NCI-H1417 treated with DMSO at 0.1 percent for 48 hours (cell line): ENCODE results near the gene SPTLC1.
"Not testable (repeated sequence)": the region's sequence is repeated elsewhere in the genome, so short reads cannot be mapped to it uniquely, and the experiment has no call there.

ENCODE experiments used
- DNase-seq: peaks from one replicate; lab custom pipeline; 2025; lab: John Stamatoyannopoulos, UW

The SPTLC1 gene, protein sequence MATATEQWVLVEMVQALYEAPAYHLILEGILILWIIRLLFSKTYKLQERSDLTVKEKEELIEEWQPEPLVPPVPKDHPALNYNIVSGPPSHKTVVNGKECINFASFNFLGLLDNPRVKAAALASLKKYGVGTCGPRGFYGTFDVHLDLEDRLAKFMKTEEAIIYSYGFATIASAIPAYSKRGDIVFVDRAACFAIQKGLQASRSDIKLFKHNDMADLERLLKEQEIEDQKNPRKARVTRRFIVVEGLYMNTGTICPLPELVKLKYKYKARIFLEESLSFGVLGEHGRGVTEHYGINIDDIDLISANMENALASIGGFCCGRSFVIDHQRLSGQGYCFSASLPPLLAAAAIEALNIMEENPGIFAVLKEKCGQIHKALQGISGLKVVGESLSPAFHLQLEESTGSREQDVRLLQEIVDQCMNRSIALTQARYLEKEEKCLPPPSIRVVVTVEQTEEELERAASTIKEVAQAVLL

DNA sequence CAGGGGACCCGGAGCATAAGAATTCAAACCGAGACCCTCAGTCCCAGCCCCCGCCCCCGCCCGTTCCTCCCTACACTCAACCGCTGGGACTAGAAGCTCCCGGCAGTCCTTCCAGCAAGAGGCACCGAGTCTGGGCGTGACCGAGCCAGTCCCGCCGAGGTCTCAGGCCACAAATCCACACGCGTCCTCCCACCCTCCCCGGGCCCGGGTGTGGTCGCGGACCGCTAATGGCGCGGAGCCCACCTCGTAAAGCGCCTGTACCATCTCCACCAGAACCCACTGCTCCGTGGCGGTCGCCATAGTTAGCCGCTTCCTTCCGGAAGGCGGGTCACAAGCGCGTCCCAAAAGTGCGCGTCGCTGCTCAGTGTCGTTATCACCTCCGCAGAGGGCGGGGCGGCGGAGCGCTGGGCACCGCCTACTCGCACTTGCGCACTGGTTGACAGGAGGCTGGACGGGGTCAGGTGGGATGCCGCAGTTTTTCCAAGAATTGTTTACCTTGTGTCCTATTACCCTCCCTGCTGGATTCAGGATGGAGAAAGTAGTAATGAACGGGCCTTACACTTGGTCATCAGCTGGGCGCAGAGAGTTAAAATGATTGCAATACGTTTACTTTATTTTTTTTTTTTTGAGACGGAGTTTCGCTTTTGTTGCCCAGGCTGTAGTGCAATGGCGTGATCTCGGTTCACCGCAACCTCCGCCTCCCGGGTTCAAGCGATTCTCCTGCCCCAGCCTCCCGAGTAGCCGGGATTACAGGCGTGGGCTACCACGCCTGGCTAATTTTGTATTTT lies at the start of gene SPTLC1:
Gene SPTLC1 (minus strand): TSS at position 343 of the 788 bp plus-strand sequence. CDS start 43 bp downstream, at position 300.
- DNase-seq: peak; percentile 75

DNA sequence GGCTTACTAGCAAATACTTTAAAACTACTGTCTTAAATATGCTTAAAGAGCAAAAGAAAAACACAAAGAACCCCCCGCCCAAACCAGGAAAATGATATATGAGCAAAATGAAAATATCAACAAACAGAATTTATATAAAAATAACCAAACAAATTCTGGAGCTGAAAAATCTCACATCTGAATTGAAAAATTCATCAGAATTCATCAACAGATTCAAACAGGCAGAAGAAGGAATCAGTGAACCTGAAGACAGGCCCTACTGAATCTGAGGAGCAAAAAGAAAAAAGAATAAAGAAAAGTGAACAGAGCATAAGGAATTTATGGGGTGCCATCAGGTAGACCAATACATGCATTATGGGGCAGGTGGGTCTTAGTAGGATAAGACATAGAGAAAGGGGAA lies 49.8 kb upstream of the SPTLC1 start:
- no peak for DNase-seq

DNA sequence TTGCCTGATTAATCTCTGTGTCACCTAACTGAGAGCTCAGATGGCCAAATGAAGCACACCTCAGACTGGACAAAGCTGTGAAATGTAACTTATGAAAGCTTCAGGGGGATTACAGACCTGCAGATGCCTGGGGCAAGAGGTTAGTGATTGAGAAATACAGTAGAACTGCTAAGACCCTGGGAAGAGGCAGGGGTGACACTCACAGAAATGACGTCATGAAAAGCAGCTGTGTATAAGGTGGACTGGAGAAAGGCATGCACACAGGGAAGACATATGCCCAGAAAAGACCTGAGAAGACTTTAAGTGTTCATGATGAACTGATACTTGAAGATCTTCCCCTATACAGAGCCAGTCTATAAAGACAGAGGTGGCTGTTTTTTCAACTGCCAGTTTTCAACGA lies 49.3 kb upstream of the SPTLC1 start:
- DNase-seq: no peak

DNA sequence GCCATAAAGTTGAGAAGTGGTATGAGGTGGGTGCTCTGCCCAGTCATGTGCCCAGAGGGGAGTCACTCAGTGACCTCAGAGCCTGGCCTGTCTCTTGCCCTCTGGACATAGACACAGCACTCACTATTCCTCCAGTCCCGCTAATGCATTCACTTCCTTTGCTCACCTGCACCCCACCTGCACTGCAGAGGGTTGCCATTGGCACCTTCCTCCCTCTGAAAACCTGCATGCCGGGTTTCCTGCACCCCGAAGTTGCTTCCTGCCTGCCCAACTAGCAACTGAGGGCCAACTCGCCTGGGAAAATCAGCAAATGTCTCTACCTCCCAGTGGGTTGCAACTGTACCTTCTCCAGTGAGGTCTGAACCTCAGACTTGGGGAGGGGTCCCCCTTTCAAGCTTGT lies 48.1 kb upstream of the SPTLC1 start:
- no peak for DNase-seq

DNA sequence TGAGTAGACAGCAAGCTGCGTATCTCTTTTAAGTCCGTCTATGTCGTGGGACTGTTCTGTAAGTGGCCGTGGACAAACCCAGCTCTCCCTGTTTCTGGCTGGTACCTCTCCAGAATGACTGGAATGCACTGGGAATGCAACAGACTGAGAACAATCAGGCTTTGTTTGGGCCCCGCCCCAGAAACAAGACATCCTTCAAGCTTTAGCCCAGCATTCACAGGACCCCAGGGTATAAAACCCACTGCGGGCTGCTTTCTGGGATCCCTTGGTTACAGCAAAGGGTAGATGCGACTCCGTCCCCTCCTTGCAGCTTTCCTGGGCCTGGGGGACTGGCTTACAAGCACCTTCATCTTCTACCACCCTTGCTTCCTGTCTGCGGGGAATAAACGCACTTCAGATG lies 45.6 kb upstream of the SPTLC1 start:
- DNase-seq: no peak

DNA sequence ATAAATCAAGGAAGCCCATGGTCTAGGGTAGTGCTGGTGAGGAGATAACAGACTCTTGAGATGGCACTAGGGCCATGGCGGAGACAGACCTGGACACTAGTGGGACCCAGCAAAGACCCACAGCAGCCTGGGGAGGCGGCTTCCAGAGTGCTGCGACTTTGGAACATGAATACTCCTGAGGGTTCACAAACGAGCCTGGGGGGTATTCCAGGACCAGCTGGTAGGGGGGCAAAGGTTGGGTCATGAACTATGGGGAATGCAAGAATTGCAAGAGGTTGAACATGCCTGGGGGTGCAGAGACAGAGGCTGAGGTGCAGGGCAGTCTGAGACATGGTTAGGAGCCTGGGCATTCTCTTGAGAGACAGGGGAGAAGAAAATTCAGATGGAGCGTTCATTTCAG lies 43.8 kb upstream of the SPTLC1 start:
- no peak for DNase-seq

DNA sequence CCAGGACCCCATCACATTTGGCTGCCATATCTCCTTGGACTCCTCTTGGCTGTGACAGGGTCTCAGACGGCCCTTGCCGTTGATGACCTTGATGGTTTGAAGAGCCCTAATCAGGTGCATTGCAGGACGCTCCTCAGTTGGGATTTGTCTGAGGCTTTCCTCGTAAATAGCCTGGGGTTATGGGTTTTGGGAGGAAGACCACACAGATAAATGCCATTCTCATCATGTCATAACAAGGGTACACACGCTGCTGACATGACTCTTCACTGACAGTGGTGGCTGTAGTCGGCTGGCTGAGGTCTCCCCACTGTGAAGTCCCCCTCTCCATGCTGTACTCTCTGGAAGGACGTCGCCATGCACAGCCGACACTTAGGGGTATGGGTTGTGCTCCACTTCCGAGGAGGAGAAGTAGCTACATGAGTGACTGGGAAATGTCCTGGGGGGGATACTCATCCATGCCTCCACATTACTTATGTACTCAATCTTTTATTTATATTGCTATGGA lies 42.9 kb upstream of the SPTLC1 start:
- no peak for DNase-seq

DNA sequence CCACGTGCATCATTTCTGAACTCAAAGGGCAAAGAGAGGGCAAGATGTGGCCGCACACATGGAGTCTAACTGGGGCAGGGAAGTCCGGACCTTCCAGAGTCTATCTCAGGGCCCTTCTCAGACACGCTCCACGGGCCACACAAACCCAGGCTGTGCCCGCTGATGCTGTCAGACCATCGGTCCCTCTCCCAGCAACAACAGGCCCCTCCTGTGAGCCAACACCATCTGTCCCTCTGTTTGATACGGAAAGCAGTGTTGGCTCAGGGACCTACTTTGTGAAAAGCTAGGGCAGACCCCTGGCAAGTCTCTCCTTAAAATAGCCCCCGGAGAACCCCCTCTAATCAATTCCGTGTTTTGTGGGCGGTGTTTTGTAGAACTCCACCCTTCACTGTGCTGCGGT lies 40.5 kb upstream of the SPTLC1 start:
- not testable (repeated sequence) for DNase-seq

DNA sequence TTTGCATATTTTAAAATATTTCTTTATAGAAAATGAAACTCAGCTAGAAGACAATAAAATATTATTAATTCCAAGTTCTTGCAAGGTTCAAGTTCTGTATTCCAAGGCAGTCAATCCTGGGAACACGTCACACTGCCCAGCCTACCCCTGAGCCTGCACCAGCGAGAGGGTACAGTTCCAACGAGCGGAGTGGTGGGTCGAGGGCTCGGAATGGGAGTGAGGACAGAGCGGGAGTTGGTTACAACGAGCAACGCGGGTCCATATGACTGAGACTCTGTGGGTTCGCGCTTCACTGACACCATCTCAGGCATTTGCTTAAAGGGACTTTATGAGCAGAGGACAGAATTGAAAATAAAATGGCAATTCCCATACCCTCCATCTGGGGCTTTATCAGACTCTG lies 40.0 kb upstream of the SPTLC1 start:
- no peak for DNase-seq

DNA sequence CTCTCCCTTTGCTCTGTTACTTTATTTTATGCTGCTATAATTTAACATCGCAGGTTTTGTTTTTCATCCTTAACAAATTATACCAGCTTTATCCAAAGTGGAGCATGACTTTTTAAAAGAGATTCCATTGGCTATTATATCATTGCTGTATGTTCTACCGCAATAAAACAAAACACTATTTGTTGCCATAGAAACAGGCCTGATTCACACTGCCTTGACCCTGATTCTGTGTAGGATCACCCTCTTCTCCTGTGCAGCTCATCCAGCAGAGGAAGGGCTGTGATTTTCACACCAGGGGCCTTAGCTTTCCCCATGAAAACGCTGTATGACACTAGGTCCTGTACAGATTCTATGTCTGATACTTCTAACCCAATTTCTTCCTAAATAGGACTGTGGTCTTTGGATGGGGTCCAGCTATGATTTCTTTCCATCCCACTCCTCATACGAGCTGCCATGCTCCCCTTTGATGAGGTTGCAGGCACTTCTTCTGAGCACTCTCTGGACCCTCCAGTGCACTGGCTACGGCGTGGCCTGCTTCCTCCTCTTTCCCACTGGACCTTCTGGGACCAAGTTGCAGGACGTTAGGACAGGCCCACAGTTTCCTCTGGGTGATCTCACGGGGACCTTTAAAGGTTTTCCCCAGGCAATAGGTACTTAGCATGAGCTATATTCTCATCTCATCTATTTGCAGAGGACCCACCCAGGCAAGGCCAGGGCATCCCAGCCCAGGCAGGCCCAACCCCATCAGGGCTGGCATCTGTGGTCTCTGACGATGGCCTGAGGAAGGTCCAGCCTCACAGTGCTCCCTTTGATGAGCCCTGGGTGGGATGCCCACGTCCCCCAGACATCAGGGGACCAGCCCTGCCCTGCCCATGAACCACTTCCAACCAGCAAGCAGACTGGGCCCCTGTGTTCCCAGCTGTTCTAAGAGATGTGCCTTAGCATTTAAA lies 38.5 kb upstream of the SPTLC1 start:
- not testable (repeated sequence) for DNase-seq

DNA sequence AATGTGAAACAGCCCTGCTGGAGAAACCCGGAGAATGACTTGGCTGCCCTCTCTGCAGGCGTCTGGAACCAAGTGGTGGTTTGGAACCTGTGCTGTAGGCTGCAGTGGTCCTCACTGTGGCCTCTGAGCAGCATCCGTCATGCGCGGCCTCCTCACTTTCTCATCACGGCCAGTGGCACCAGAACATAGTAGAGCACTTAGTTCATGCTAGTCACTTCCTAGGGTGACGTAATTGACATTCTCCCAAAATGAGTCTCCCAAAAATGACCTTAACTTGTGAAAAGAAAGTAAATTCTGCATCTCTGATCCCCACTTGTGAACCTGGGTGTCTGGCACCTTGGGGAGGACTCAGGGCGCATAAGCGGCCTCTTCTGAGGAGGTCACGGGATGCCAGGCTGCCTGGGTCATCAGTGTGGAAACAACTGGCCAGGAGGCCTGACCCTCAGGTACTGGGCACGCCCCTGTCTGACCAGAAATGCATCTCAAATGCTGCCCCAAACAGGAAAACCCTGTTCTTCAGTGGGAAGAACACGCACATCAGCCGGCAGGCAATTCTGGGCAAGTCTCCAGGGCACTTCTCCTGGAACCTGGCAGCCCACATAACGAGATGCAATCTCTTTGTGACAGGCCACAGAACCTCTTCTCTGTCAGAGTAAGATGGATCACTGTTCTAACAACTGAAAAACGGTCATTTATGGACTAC lies 36.6 kb upstream of the SPTLC1 start:
- no peak for DNase-seq

DNA sequence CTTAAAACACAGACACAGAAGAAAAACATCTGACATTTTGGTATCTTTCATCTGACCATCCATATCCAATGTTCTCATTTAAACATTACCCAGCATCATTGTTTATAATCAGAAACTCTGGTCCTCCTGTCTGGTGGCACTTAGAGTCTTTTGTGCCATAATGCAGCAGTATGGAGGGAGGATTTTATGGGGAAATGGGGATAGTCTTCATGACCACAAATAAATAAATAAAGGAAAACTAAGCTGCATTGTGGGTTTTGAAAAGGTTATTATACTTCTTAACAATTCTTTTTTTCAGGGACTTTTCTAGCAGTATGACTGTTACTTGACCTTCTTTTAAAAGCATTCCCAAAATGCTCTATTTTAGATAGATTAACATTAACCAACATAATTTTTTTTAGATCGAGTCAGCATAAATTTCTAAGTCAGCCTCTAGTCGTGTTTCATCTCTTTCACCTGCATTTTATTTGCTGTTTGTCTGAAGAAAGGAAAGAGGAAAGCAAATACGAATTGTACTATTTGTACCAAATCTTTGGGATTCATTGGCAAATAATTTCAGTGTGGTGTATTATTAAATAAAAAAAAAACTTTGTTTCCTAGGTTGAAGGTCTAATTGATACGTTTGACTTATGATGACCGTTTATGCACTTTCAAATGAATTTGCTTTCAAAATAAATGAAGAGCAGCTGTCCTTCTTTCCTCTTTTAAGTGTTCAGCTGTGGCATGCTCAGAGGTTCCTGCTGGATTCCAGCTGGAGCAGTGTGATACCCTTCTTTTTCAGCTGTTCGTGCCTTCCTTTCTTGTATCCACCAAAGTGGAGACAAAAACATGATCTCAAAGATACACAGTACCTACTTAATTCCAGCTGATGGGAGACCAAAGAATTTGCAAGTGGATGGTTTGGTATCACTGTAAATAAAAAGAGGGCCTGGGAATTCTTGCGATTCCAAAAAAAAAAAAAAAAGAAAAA lies 35.6 kb upstream of the SPTLC1 start:
- not testable (repeated sequence) for DNase-seq

DNA sequence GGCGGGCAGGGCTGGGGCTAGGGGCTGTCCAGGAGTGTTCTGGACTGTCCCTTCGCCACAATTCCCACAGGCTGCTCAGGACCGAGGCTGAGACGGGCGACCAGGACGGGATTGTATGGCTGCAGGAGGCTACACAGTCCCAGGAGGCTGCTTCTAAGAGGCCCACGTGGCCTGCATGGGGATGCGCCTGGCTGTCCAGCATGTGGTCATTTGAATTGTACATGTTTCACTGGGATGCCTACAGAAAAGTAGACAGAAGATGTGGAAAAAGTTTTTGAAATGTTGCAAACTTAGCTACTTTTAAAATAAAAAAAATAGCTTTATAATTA lies 32.6 kb upstream of the SPTLC1 start:
- no peak for DNase-seq

DNA sequence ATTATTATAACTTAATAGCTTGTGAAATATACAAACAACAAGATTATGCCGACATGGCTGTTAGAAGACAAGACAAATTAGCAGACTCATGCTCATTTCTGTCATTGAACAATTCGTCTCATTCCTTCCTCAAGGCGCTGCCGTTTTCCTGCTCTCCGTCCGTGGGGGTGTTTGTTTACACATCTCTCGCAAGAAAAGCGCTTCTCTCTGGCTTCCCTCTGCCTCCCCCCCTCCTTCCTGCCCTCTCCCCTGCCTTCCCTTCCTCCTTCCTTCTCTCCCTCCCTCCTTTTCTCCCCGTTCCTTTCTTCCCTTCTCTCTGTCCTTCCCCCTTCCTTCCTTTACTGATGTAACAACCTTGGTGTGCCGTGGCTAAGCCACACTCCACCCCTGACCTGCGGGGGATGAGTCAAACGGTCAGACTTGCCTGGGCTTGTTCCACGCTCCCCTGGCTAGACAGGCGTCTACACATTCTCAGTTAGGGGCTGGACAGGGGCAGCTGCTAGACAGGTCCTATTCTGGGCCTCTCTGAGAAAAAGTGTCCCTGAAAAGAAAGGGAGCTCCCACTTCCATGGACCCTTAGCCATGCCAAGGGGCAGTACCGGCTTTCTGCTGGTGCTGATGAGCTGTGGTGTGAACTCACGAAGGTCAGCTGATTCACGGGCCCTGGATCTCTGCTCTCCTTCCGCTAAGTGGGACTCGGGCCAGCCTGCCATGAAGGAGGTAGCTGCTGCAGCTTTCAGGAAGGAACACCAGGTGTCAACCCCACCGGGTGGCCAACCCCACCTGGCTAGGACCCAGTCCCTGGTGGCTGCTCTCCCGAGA lies 32.0 kb upstream of the SPTLC1 start:
- peak; percentile 73 for DNase-seq

DNA sequence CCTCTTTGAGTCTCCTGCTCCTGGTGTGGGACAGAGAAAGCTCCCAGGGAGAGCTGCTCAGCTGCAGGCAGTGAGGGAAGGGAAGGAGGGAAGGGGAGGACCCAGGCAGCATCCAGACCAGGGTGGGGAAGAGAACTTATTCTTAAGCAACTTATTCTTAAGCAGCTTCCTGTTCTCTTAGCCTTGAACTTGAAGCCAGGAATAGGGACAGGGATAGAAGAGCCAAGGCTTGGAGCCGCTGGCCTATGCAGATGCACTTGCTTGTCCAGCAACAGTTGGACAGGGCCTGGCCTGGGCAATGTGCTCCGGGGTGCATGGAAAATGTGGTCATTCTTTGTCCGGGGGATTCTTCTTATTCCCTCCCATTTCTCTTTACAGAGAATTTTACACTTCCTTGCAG lies 31.4 kb upstream of the SPTLC1 start:
- no peak for DNase-seq

DNA sequence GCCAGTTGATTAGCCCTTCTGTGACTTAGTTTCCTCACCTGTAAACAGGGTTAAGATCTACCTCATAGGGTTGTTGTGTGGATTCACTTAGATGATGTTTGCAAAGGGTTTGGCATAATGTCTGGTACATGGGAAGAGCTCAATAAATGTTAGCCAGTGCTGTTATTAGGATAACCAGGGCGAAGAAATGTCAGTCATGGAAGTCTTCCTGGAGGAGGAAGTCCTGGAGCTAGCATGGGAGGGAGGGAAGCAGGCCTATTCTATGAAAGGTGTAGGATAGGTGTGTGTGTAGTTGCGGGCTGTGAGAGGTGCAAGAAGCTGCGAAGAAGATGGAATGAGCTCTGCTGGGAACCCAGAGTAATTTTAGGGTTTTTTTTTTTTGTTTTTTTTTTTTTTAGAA lies 30.6 kb upstream of the SPTLC1 start:
- DNase-seq: not testable (repeated sequence)

DNA sequence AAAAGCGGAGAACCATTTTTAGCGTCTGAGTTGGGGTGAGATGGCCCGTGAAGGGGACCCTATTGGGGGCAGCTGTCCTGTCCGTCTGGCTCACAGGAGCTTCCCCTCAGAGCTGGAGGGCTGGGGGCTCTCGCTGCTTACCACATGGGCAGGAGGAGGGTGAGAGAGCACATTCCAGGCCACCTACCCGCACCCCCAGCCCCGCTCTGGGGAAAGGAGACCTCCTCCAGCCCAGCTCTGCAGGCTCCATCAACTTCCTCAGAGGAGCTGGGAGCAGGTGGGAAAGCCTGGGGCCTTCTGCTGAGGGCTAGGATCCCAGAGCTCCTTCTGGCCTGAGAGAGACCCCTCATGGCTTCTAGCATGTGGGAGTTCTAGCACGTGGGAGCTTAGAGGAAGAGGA lies 27.1 kb upstream of the SPTLC1 start:
- DNase-seq: no peak

DNA sequence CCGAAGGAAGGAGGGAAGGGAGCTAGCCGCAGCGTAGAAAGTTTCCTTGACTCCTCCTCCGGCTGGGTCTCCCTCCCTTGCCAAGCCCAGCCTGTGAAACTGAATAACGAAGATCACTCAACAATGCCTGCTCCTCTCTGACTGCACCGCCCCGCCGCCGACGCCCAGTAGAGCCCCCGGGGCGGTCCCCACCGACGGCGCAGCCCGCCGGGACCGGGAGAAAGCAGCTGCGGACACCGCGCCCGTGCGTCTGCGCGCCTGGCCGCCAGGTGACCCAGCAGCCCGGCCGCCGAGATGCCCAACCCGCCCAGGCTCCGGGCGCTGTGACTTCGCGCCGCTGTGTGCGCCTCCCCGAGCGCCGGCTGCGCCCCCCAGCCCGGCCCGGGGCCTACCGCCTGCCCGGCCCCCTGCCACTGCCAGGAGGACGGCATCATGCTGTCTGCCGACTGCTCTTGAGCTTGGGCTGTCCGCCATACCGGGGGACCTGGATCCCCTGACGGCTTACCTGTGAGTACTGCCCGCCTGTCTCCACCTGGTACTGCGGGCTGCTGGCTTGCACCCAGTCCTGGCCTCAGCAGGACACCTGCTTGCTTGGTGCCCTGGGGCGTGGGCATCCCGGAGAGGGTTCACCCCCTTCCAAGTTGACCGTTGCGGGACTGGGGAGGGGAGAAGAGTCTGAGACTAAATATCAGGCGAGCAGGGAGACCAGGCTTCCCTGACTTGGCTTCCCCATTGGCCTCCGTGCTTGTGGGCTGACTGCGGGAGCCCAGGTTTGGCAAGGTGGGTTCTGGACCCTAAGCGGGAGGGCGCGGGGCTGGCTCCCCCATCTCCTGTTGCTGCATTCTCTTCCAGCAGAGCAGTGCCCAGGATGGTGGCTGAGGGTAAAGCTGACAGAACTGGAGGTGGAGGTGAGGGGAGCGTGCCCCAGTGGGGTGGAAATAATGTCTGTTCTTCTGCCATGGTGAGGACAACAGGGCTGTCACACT lies 26.2 kb upstream of the SPTLC1 start:
- DNase-seq: no peak
